Naive B cell (primary cell): ENCODE measurements around the gene STK24. TPM values are rescaled to one million over a fixed set of nuclear protein-coding genes. Genes with fewer than 3 reads are reported as not detected.

Experiments used
- ATAC-seq, 2 donors: fragments of 150-1000 bp; cut with Tn5 transposase; 2 replicates each; pipeline ENCODE4 v1.10.0; 2021; ENCODE audit warnings: low read depth in 2 of 2, mild to moderate bottlenecking in 2 of 2, moderate library complexity in 2 of 2
- DNase-seq: peaks from one replicate; pipeline ENCODE4 v3.0.0; 2022
- H3K27ac Mint-ChIP-seq, 6 donors: one replicate each; pipeline ENCODE4 v1.8.0; 2020 to 2022; ENCODE audit warnings: mild to moderate bottlenecking in 6 of 6, mixed read lengths in 6 of 6, moderate library complexity in 5 of 6, inconsistent platforms in 2 of 6
- H3K27me3 Mint-ChIP-seq, 3 donors: one replicate each; pipeline ENCODE4 v1.8.0; 2021 to 2022; ENCODE audit warnings: mixed read lengths in 3 of 3, mild to moderate bottlenecking in 1 of 3
- H3K36me3 Mint-ChIP-seq, 2 donors: one replicate each; pipeline ENCODE4 v1.8.0; 2020 to 2022; ENCODE audit warnings: mixed read lengths in 2 of 2, inconsistent platforms in 1 of 2, mild to moderate bottlenecking in 1 of 2
- H3K4me1 Mint-ChIP-seq, 3 donors: one replicate each; pipeline ENCODE4 v1.8.0; 2020 to 2022; ENCODE audit warnings: mixed read lengths in 3 of 3, inconsistent platforms in 1 of 3, mild to moderate bottlenecking in 1 of 3, moderate library complexity in 1 of 3
- H3K4me3 Mint-ChIP-seq, 8 donors: one replicate each; pipeline ENCODE4 v1.8.0; 2020 to 2022; ENCODE audit warnings: mild to moderate bottlenecking in 8 of 8, mixed read lengths in 8 of 8, moderate library complexity in 8 of 8, inconsistent platforms in 2 of 8
- H3K9me3 Mint-ChIP-seq, 7 donors: one replicate each; pipeline ENCODE4 v1.8.0; 2020 to 2022; ENCODE audit warnings: mixed read lengths in 7 of 7, mild to moderate bottlenecking in 5 of 7, inconsistent platforms in 2 of 7, moderate library complexity in 1 of 7
- polyA plus RNA-seq, 6 donors: library from polyadenylated mRNA; unstranded; fragments of 300-500 nt; fragmentation: Illumina TruSeq; gene quantifications; one replicate each; pipeline ENCODE4 v1.2.3, GENCODE V29; 2021; ENCODE audit warnings: low read depth in 6 of 6

Gene STK24
- polyA plus RNA-seq, 6 donors from 2014 or later = 30.2 to 63.1 (median 37.2) TPM

GRCh38 chr13:98482476-98483444 is 94.1 kb downstream of the STK24 start:
- ATAC-seq (no peak), DNase-seq (no peak)
- Mint-ChIP-seq H3K36me3 (no peaks in the 10 kb centered on the region), H3K4me1 (peaks cover 61 to 75% (median 75%) of the 10 kb centered on the region in 3 donors), H3K27ac (no peak overlapping the region), H3K9me3 (no peaks in the 10 kb centered on the region), H3K4me3 (peak overlapping the region in 2 of 8 donors; percentile 22 to 76), H3K27me3 (no peaks in the 10 kb centered on the region)

- Mint-ChIP-seq H3K4me1 (peaks cover 62 to 76% (median 75%) of the 10 kb centered on the region in 3 donors), H3K9me3 (no peaks in the 10 kb centered on the region), H3K36me3 (no peaks in the 10 kb centered on the region), H3K4me3 (no peak overlapping the region), H3K27ac (peak overlapping the region in 2 of 6 donors; percentile 39 to 54), H3K27me3 (no peaks in the 10 kb centered on the region)
- DNase-seq = no peak
- no peak for ATAC-seq
Observed at GRCh38 chr13:98480915-98481877, 95.7 kb downstream of the STK24 start.

- H3K36me3 Mint-ChIP-seq = no peaks in the 10 kb centered on the region
- no peak overlapping the region for H3K4me3 Mint-ChIP-seq
- ATAC-seq (no peak), DNase-seq (no peak)
- no peaks in the 10 kb centered on the region for H3K27me3 Mint-ChIP-seq
- no peaks in the 10 kb centered on the region for H3K9me3 Mint-ChIP-seq
- peaks cover 55 to 66% (median 62%) of the 10 kb centered on the region in 3 donors for H3K4me1 Mint-ChIP-seq
- H3K27ac Mint-ChIP-seq = peak overlapping the region in 3 of 6 donors; percentile 60 to 83 (median 68)
Observed at GRCh38 chr13:98479496-98480003, 97.4 kb downstream of the STK24 start.

- Mint-ChIP-seq H3K9me3 (no peaks in the 10 kb centered on the region), H3K36me3 (peaks cover 5 to 8% of the 10 kb centered on the region in 2 donors), H3K27me3 (no peaks in the 10 kb centered on the region), H3K27ac (peak overlapping the region in 4 of 6 donors; percentile 69 to 92 (median 82)), H3K4me3 (peak overlapping the region in 7 of 8 donors; percentile 15 to 75 (median 42)), H3K4me1 (peaks cover 46 to 55% (median 51%) of the 10 kb centered on the region in 3 donors)
- no peak for DNase-seq
- ATAC-seq = no peak
Observed at GRCh38 chr13:98478189-98479129, 98.4 kb downstream of the STK24 start.

- Mint-ChIP-seq H3K36me3 (peaks cover 5 to 26% of the 10 kb centered on the region in 2 donors), H3K4me3 (peak overlapping the region in 7 of 8 donors; percentile 52 to 86 (median 73)), H3K4me1 (peaks cover 45 to 52% (median 48%) of the 10 kb centered on the region in 3 donors), H3K27me3 (no peaks in the 10 kb centered on the region), H3K27ac (peak overlapping the region; percentile 26 to 94 (median 89)), H3K9me3 (no peaks in the 10 kb centered on the region)
- DNase-seq = peak; percentile 51
- ATAC-seq = peak; percentile 95 to 96
Observed at GRCh38 chr13:98476538-98476966, 100.4 kb downstream of the STK24 start.

- Mint-ChIP-seq H3K4me1 (peaks cover 45 to 48% (median 45%) of the 10 kb centered on the region in 3 donors), H3K9me3 (no peaks in the 10 kb centered on the region), H3K4me3 (peak overlapping the region in 6 of 8 donors; percentile 52 to 86 (median 76)), H3K27ac (peak overlapping the region; percentile 26 to 94 (median 89)), H3K36me3 (peaks cover 8 to 26% of the 10 kb centered on the region in 2 donors), H3K27me3 (no peaks in the 10 kb centered on the region)
- DNase-seq (no peak), ATAC-seq (peak; percentile 29)
Observed at GRCh38 chr13:98476106-98476505, 100.8 kb downstream of the STK24 start.

- Mint-ChIP-seq H3K27ac (peak overlapping the region in 1 of 6 donors; percentile 83), H3K4me3 (no peak overlapping the region), H3K9me3 (no peaks in the 10 kb centered on the region), H3K36me3 (peaks cover 9 to 26% of the 10 kb centered on the region in 2 donors), H3K27me3 (no peaks in the 10 kb centered on the region), H3K4me1 (peaks cover 41 to 43% (median 42%) of the 10 kb centered on the region in 3 donors)
- ATAC-seq = no peak
- no peak for DNase-seq
Observed at GRCh38 chr13:98475522-98475921, 101.4 kb downstream of the STK24 start.

GRCh38 chr13:98474761-98475160 is 102.1 kb downstream of the STK24 start:
- ATAC-seq = no peak
- no peak for DNase-seq
- Mint-ChIP-seq H3K27me3 (no peaks in the 10 kb centered on the region), H3K36me3 (peaks cover 9 to 26% of the 10 kb centered on the region in 2 donors), H3K27ac (peak overlapping the region in 2 of 6 donors; percentile 13 to 19), H3K9me3 (no peaks in the 10 kb centered on the region), H3K4me1 (peaks cover 39 to 43% (median 41%) of the 10 kb centered on the region in 3 donors), H3K4me3 (no peak overlapping the region)

GRCh38 chr13:98474292-98474691 is 102.6 kb downstream of the STK24 start:
- H3K4me3 Mint-ChIP-seq = no peak overlapping the region
- H3K27ac Mint-ChIP-seq = peak overlapping the region in 1 of 6 donors; percentile 76
- H3K9me3 Mint-ChIP-seq = no peaks in the 10 kb centered on the region
- ATAC-seq (no peak), DNase-seq (no peak)
- H3K4me1 Mint-ChIP-seq = peaks cover 34 to 39% (median 36%) of the 10 kb centered on the region in 3 donors
- peaks cover 9 to 26% of the 10 kb centered on the region in 2 donors for H3K36me3 Mint-ChIP-seq
- H3K27me3 Mint-ChIP-seq = no peaks in the 10 kb centered on the region

- Mint-ChIP-seq H3K9me3 (no peaks in the 10 kb centered on the region), H3K4me1 (peaks cover 33% of the 10 kb centered on the region in 3 donors), H3K27ac (peak overlapping the region in 2 of 6 donors; percentile 47 to 75), H3K27me3 (no peaks in the 10 kb centered on the region), H3K36me3 (peaks cover 11 to 26% of the 10 kb centered on the region in 2 donors), H3K4me3 (no peak overlapping the region)
- DNase-seq (no peak), ATAC-seq (no peak)
Observed at GRCh38 chr13:98473788-98474144, 103.1 kb downstream of the STK24 start.

- Mint-ChIP-seq H3K4me1 (peaks cover 28 to 30% (median 28%) of the 10 kb centered on the region in 3 donors), H3K9me3 (no peaks in the 10 kb centered on the region), H3K27me3 (no peaks in the 10 kb centered on the region), H3K36me3 (peaks cover 14 to 26% of the 10 kb centered on the region in 2 donors), H3K27ac (peak overlapping the region in 4 of 6 donors; percentile 44 to 94 (median 64)), H3K4me3 (no peak overlapping the region)
- no peak for DNase-seq
- no peak for ATAC-seq
Observed at GRCh38 chr13:98473135-98473787, 103.6 kb downstream of the STK24 start.
